Measurements from ENCODE around the gene NMBR.
A peak's percentile ranks its signal among the peaks of the same experiment; 100 is the strongest.
"Not testable (repeated sequence)": the region's sequence is repeated elsewhere in the genome, so short reads cannot be mapped to it uniquely, and the experiment has no call there.

NMBR gene

DNA sequence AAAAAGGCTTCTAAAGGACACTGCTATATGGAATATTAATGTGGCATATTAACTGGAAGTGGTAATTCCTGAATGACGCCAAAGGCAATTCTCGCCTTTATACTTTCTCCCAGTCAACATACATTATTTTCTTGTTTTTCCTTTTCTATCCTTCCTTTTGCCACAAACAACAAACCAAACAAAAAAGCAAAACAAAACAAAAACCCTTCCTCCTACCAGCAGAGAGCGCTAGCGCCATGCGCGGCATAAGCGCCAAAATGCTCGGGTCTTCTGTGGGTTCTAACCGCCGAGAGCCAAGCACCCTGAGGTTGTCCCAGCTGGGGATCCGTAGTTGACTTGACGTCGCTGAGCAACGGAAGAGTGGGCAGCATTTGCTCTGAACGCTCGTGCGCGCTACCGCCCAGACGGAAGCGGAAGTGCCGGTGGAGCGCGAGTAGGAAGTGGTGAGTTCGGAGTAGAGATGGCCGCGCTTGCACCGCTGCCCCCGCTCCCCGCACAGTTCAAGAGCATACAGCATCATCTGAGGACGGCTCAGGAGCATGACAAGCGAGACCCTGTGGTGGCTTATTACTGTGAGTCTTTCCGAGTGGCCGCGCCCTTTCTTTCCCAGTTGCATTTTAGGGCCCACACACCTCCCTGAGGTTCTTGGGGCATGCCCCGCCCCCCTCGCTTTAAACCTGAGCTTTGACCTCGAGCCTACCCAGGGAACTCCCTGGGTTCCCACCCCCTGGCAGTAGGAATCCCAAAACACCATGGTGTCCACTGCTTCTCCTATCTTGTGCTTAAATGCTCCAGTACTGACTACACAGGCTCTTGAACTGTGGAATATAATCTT, at the start of gene NMBR, which contains the start of gene VTA1:
Gene NMBR, minus strand, starts transcription at position 295 of the 835 bp plus-strand sequence. CDS start 58,464 bp downstream, outside the sequence.
Gene VTA1, plus strand, starts transcription at position 436 of the 835 bp plus-strand sequence. Its CDS starts 25 bp downstream, at position 461.
- peak; percentile 90 for DNase-seq

DNA sequence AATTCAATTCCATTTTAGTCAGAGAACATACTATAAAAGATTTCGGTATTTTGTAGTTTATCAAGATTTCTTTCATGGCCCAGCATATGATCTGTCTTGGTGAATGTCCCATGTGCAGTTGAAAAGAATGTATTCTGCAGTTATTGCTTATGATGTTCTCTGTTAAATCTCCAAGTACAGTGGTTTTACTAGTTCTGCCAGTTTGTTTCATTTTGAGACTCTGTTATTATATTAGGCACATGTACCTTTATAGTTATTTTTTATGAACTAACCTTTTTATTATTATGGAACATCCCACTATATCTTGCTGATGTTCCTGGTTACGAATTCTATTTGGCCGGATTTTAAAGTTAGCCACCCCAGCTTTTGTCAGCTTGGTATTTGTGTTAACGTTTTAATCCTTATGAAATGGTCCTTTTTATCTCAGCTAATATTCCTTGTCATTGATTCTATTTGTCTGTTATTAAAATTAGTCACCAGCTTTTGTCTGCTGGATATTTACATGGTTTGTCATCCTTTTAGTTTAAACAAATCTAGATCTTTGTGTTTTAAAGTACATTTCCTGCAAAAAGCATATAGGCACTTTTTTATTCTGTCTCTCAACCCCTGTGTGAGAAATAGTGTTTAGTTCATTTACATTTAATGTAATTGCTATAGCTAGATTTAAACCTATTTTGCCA, 49.1 kb upstream of the NMBR start:
- DNase-seq, result no peak

DNA sequence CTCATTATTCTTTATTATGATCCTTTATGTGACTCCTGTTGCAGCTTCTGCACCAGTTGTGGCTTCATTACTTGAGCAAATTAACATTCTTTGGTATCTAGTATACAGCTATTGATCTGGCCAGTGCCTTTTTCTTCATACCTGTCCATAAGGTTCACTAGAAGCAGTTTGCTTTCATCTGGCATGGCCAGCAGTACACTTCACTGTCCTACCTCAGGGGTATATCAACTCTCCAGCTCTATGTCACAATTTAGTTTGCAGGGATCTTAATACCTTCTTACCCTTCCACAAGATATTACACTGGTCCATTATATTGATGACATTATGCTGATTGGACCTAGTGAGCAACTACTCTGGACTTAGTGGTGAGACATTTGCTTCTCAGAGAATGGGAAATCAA, 46.7 kb upstream of the NMBR start:
- DNase-seq, result no peak

GRCh38 chr6:142192343-142192742, 45.4 kb upstream of the NMBR start:
- no peak for DNase-seq

- no peak for DNase-seq
These were observed 42.1 kb upstream of the NMBR start for GRCh38 chr6:142189057-142189456.

DNA sequence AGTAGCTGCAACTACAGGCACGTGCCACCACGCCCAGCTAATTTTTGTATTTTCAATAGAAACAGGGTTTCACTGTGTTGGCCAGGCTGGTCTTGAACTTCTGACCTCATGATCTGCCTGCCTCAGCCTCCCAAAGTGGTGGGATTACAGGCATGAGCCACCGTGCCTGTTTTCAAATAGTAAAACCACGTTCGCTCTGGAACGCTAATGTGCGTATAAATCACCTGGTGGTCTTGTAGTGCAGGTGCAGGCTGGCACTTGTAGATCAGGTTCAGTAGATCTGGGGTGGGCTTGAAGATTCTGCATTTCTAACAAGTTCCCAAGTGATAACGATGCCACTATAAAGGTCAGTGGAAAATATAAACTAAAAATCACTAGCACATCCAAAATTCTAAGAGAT, 41.4 kb upstream of the NMBR start:
- not testable (repeated sequence) for DNase-seq

DNA sequence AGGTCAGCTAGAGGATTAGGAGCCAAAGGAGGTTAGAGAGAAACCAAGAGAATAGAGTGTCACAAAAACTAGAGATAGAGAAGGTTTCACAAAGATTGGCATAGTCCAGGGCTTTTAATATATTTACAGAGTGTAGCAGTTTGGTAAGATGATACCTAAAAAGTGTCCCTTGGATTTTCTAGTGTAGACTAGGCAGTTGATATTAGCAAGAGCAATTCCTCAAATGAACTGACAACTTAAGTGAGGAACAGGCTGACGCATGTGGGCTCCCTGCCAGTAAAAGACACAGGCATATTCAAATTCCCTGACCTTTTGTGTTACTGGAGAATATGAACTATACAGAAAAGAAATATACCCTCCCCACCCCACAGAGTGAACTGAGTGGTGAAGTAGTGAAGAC, 40.3 kb upstream of the NMBR start:
- no peak for DNase-seq

DNA sequence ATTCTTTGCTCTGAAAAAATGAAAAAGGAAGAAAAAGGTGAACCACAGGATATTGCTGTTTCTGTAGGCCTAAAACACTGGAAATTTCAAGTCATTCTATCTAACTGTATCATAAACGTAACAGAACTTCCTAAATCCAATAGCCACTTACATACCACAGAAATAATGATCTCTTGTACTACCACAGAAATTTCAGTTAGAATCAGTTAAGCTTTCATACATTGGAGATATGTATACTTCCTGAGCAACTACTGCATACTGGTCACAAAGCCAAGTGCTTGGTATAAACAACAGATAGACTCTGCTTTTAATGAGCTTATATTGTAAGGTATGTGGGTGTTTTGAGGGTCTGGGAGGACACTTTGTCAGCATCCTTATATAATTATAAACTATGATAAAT, 38.7 kb upstream of the NMBR start:
- no peak for DNase-seq

DNA sequence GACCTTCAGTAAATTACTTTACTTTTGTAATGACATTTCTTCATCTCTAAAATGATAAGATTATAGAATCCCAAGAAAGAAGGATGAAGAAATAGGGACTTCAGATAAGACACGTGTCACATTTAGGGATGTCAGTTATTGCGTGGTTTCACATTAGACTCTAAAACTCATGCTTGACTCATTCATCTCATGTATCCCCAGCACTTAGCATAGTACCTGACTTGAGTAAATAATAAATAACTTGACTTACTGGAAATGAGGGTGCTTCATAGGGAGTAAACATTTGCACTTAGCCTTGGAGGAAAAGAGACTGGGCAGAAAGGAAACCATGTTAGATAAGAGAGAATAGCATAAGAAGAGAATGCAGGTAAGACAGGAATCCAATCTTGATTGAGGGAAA, 37.4 kb upstream of the NMBR start:
- DNase-seq, result no peak

DNA sequence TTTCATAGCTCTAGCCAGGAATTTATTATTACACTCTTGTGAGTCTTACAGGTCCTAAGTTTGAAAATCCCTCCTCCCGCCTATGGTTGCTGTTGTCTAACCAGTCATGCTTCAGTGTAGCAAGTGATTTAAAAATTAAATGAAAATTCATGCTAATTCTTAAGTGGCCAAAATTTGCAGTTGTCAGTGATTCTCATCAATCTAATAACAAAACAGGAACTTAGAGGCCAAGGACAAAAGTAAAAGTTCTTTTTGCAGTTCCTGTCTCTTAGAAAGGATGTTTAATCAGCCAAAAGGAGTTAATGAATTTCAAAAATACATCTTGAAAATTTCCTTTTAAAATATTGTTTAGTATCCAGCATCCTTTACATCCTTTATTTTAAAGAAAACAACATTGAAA, 36.4 kb upstream of the NMBR start:
- DNase-seq, result no peak

DNA sequence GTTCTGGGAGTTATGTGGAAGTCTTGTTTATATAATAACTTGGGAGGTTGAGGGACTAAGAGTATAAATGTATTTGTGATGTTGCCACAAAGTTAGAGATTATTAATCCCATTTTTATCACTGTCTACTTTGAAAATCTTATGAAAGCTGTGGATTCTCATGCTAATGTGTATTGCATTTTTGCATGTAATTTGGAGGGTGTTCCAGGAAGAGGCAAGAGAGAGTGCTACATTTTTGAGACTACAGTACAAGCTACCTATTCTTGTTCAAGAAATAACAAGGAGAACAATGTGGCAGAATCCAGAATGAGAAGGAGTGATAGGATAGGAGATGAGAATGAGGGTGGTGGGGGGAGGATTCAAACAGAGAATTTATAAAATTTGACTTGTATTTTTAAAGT, 35.1 kb upstream of the NMBR start:
- no peak for DNase-seq

GRCh38 chr6:142178129-142178528, 31.2 kb upstream of the NMBR start:
- no peak for DNase-seq

DNA sequence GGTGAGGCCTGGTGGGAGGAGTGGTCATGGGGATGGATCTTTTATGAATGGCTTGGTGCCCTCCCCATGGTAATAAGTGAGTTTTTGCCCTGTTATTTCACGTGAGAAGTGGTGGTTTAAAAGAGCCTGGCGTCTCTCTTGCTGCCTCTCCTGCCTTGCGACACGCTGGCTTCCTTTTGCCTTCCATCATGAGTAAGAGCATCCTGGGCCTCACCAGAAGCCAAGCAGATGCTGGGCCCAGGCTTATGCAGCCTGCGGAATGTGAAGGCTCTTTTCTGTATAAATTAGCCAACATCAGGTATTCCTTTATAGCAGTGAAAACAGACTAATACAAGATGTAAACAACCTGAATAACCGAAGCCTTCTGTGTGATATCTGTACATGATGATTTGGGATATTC, 27.8 kb upstream of the NMBR start:
- DNase-seq, result no peak

DNA sequence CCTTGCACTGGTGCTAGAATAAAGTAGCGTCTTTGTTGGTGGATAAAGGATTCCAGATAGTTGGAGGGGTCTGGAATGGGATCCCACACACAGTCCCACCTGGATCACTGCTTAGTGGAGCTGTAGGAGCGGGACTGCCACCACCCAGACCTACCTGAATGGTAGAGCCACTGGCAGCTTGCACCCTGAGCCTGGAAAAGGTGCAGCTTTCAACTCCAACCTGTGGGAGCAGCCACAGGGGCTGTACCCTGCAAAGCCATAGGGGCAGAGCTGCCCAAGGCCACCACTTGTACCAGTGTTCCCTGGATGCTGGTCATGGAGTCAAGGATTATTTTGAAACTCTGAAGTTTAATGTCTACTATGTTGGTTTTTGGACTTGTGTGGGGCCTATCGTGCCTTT, 27.1 kb upstream of the NMBR start:
- no peak for DNase-seq

DNA sequence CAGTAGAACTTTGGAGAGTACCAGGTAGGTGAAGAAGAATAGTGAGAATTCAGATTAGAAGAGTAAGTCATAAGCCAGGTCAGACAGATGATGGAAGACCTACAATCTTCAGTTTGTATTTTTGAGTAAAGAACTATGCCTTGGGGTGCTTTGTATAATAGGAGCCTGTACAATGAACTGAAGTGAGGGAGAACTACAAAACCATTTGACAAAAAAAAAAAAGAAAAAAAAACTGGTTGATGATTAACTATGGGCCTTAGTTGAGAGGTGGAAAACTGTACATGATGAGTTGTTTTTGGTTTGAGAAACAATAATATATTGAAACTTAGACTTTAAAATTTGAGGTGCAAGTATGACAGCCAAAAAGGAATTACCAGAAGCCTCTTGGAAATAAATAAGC, 25.8 kb upstream of the NMBR start:
- DNase-seq, result no peak

- no peak for DNase-seq
These were observed 24.4 kb upstream of the NMBR start for GRCh38 chr6:142171351-142171750.

- DNase-seq, result no peak
These were observed 20.6 kb upstream of the NMBR start for GRCh38 chr6:142167486-142167885.

- DNase-seq, result no peak
These were observed 20.1 kb upstream of the NMBR start for GRCh38 chr6:142167071-142167470.

DNA sequence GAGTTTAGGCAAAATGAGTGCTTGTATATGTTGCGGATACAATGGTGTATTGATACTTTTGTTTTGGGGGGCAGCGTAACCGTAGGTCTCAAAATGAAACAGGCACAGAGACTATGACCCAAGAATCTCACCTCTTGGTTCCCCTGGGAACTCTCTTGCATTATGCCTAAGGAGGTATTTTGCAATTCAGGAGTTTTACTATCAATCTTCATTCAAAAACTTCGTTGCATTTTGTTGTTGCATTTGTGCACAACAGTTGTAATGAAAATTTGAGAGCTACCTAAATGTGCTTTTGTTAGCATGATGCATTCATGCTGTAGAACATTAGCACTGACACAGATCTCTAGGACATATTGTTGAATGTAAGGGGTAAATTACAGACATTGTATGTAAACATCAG, 18.3 kb upstream of the NMBR start:
- DNase-seq, result no peak

DNA sequence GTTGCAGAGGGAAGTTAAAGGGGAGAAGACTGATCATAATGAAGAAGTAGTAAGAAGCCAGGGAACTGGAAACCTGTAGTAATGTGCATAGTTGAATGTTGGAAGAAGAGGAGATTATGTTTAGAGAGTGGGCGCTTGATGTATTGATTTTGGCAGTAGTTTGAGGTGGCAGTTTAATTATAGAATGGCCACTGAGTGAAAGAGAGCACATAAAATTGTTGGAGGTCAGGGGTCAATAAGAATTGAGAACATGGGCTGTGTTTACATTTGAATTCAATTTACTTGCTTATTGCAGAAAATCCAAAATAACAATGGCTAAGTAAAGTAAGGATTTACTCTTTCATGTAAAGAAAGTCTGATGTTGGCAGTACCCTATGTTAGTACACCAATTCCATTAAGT, 15.9 kb upstream of the NMBR start:
- no peak for DNase-seq

- DNase-seq, result not testable (repeated sequence)
These were observed 9.8 kb upstream of the NMBR start for GRCh38 chr6:142156758-142157068.

- no peak for DNase-seq
These were observed 9.2 kb upstream of the NMBR start for GRCh38 chr6:142155895-142156757.

- DNase-seq, result no peak
These were observed 8.2 kb upstream of the NMBR start for GRCh38 chr6:142155091-142155490.

DNA sequence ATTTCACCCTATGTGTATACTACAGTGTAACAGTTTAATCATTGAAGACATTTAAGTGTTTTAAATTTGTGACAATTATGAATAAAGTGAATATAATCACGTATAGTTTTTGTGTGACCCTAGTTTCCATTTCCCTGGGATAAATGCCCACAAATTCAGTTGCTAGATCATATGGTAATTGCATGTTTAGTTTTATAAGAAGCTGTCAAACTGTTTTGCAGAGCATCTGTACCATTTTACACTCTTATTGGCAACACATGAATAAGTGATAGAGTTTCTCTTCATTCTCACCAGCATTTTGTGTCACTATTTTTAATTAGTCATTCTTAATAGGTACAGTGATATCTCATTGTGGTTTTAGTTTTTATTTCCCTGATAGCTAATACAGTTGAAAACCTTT, 7.4 kb upstream of the NMBR start:
- no peak for DNase-seq

Measured in SIG-M5 (cell line).